HepG2 (cell line): ENCODE measurements around the gene RBP3. TPM values are rescaled to one million over a fixed set of nuclear protein-coding genes. Genes with fewer than 3 reads are reported as not detected.

Source experiments
- ATAC-seq: fragments of 200-7000 bp; cut with Tn5 transposase; 3 replicates; pipeline ENCODE4 v1.9.1; 2020; ENCODE audit warnings: mild to moderate bottlenecking, moderate library complexity
- BruUV-seq: library from RNA; stranded (reverse); fragments of 400-500 nt; replicated peaks from 2 replicates; lab custom pipeline; 2021; lab: Mats Ljungman, UMichigan
- CTCF ChIA-PET: fragments of 300-600 bp; formaldehyde crosslinking; extraction: SDS; loops from one replicate; lab custom pipeline; 2021; ENCODE audit warnings: low total read pairs, inconsistent platforms, low intra/inter-chr PET ratio; lab: Yijun Ruan, JAX
- POLR2A ChIA-PET: fragments of 350-600 bp; sonication (Branson Sonifier 250); formaldehyde crosslinking; loops from one replicate; lab custom pipeline; 2020; ENCODE audit warnings: antibody characterized with exemption, inconsistent platforms; lab: Yijun Ruan, JAX
- DNase-seq: peaks from one replicate; pipeline ENCODE4 v3.0.0-alpha.2; 2015; ENCODE audit warnings: low spot score
- FAIRE-seq: peaks from 3 replicates; lab custom pipeline; 2011; peaks lifted over from hg19 to GRCh38; lab: Jason Lieb, UNC
- H2AFZ ChIP-seq: one replicate; pipeline ENCODE4 v1.6.1; 2011; ENCODE audit warnings: low read length, inconsistent platforms
- H3K27ac ChIP-seq: fragments of 300-600 bp; 3 replicates; pipeline ENCODE4 v1.8.0; 2011; ENCODE audit warnings: mixed run types, mild to moderate bottlenecking, mixed read lengths, low read length, inconsistent platforms; ENCODE audit not compliant: insufficient read depth; ENCODE audit errors: extremely low read length
- H3K27me3 ChIP-seq, 2 experiments: fragments of 200-600 bp in 1 of 2; 2 replicates in 1 of 2; 3 replicates in 1 of 2; pipeline versions ENCODE4 v1.6.0 to v1.8.0; 2011; ENCODE audit warnings: low read length in 2 of 2, mild to moderate bottlenecking in 2 of 2, moderate library complexity in 2 of 2, inconsistent platforms in 1 of 2; ENCODE audit not compliant: insufficient read depth in 2 of 2, control insufficient read depth in 1 of 2
- H3K36me3 ChIP-seq, 2 experiments: fragments of 200-600 bp in 1 of 2; replicated peaks in 1 of 2; 2 replicates in 1 of 2; 3 replicates in 1 of 2; pipeline versions ENCODE4 v1.5.1 to v1.8.0; 2011; ENCODE audit warnings: low read length in 2 of 2, inconsistent platforms in 1 of 2; ENCODE audit not compliant: insufficient read depth in 2 of 2, control insufficient read depth in 1 of 2
- H3K4me1 ChIP-seq: 2 replicates; pipeline ENCODE4 v1.5.1; 2012; ENCODE audit warnings: low read length, inconsistent platforms; ENCODE audit not compliant: insufficient read depth
- H3K4me2 ChIP-seq: 2 replicates; pipeline ENCODE4 v1.6.0; 2011; ENCODE audit warnings: low read depth, low read length, inconsistent platforms
- H3K4me3 ChIP-seq, 3 experiments: fragments of 200-600 bp in 1 of 3; sonication (generic), shearing (Covaris generic) in 1 of 3; replicated peaks in 1 of 3; 2 replicates each; pipeline ENCODE4 v1.5.1; 2011 to 2016; ENCODE audit warnings: low read length in 3 of 3, inconsistent platforms in 2 of 3, low read depth in 2 of 3, mild to moderate bottlenecking in 2 of 3, control low read depth in 1 of 3, mixed read lengths in 1 of 3; ENCODE audit not compliant: insufficient read depth in 1 of 3
- H3K79me2 ChIP-seq: one replicate; pipeline ENCODE4 v1.6.1; 2011; ENCODE audit warnings: low read length, inconsistent platforms; ENCODE audit not compliant: insufficient read depth
- H3K9ac ChIP-seq: 2 replicates; pipeline ENCODE4 v1.6.0; 2011; ENCODE audit warnings: mild to moderate bottlenecking, low read depth, low read length, inconsistent platforms; ENCODE audit not compliant: insufficient read depth
- H3K9me3 ChIP-seq: 2 replicates; pipeline ENCODE4 v1.5.1; 2012; ENCODE audit warnings: mild to moderate bottlenecking, low read length
- H4K20me1 ChIP-seq: 2 replicates; pipeline ENCODE4 v1.6.0; 2011; ENCODE audit warnings: inconsistent platforms, mild to moderate bottlenecking, low read length, moderate library complexity; ENCODE audit not compliant: insufficient read depth
- E2F2 ChIP-seq: sonication (generic); formaldehyde crosslinking; IDR thresholded peaks from 2 replicates; pipeline ENCODE4 v1.4.0; 2020; ENCODE audit warnings: missing genetic modification reagents, borderline replicate concordance
- HCFC1 ChIP-seq: fragments of 150-350 bp; IDR thresholded peaks from 2 replicates; pipeline ENCODE4 v1.6.1; 2014; ENCODE audit warnings: low read depth, low read length
- JUND ChIP-seq: sonication (generic); formaldehyde crosslinking; IDR thresholded peaks from 2 replicates; pipeline ENCODE4 v1.8.0; 2022; ENCODE audit warnings: mild to moderate bottlenecking, missing genetic modification reagents
- SOX13 ChIP-seq, 3 experiments: fragments of 450-650 bp in 1 of 3; sonication (generic) in 1 of 3; formaldehyde crosslinking in 1 of 3; IDR thresholded peaks in 2 of 3; conservative IDR thresholded peaks in 1 of 3; 2 replicates each; pipeline versions ENCODE4 v1.5.0 to v1.6.1; 2016 to 2020; ENCODE audit warnings: antibody characterized with exemption in 1 of 3, mild to moderate bottlenecking in 1 of 3, missing compliant biosample characterization in 1 of 3, missing genetic modification reagents in 1 of 3, moderate library complexity in 1 of 3
- ZNF605 ChIP-seq: sonication (generic); formaldehyde crosslinking; IDR thresholded peaks from 2 replicates; pipeline ENCODE4 v1.8.0; 2022; ENCODE audit warnings: mild to moderate bottlenecking, missing genetic modification reagents
- ZNF7 ChIP-seq: IDR thresholded peaks from 2 replicates; pipeline ENCODE4 v1.6.1; 2016; ENCODE audit warnings: missing biosample characterization, missing genetic modification reagents
- WGBS: methylation state at CpG from one replicate; pipeline ENCODE4 v1.1.6; 2017; ENCODE audit warnings: low lambda C conversion rate; 5-methylcytosine and 5-hydroxymethylcytosine counted together
- in situ Hi-C: cut with HindIII; loops from 2 replicates; pipeline ENCODE4 v1.10.0; 2017; ENCODE audit warnings: low pct_unique_long_range_greater_than_20kb; ENCODE audit not compliant: extremely low pct_ligation_motif_present
- intact Hi-C: fragments of 100-400 bp; cut with micrococcal nuclease; formaldehyde crosslinking; loops from one replicate; pipeline ENCODE4 v1.10.0; 2022; ENCODE audit not compliant: unreplicated experiment
- polyA plus RNA-seq, 8 experiments: library from polyadenylated mRNA; depleted of rRNA in 3 of 8; stranded (reverse) in 7 of 8; unstranded in 1 of 8; fragments of >200 nt; fragmentation: Illumina TruSeq in 4 of 8; extraction: Trizol in 4 of 8; gene quantifications; 2 replicates each; pipeline versions ENCODE4 v1.2.1 to v1.2.3, GENCODE V29; 2011 to 2016; ENCODE audit warnings: low read depth in 4 of 8, missing spikeins in 1 of 8, mixed read lengths in 1 of 8; ENCODE audit not compliant: insufficient read depth in 1 of 8
- total RNA-seq, 5 experiments: library from RNA; depleted of rRNA; stranded (reverse); fragments of >200 nt; fragmentation: Illumina TruSeq; extraction: Trizol; gene quantifications; 2 replicates each; pipeline ENCODE4 v1.2.3, GENCODE V29; 2016; ENCODE audit warnings: low read depth in 1 of 5
- TF ChIP-seq, protein P1 (sequence below): sonication (generic); formaldehyde crosslinking; IDR thresholded peaks from 2 replicates; pipeline ENCODE4 v1.4.0; 2020; ENCODE audit warnings: mild to moderate bottlenecking, missing genetic modification reagents

Gene RBP3
- total and polyA plus RNA-seq, 2 of the 13 experiments (the other 11 are each of a cell fraction or from before 2014, with no cell fraction given): not detected

DNA sequence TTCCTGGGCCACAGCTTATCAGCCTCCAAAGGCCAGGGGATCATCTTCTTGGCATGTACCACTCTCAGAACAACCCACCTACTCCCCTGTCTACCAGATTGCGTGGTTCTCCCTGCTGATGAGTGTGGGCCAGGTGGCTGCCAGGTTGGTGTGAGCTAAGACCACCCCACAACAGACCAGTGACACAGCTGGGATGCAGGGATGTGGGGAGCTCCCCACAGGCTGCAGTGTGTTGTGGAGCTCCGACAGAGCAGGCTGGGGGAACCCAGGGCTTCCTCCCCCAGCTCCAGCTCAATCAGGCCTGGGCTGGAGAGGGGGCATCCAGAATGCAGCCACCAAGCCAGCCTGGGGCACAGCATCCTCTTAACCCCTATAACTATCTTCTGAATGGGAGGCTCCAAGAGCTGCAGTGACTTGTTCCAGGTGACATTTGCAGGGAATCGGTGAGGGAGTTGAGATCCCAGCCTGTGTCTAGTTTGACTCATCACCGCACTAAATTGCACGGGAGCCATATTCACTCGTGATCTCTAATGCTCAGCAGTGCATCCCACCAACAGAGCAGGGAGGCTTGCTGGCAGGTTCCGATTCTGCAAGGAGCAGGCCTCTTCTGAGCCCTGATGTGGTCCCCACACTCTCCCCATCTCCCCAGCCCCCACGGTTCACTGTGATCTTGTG, 26.5 kb upstream of the RBP3 start:
- ChIA-PET CTCF (no interaction called here), POLR2A (no interaction called here)
- no peaks in the 10 kb centered on the region for H4K20me1 ChIP-seq
- no TSS peak for BruUV-seq
- H3K36me3 ChIP-seq: no peaks in the 10 kb centered on the region
- no peak overlapping the region for H3K27ac ChIP-seq
- FAIRE-seq (no peak), DNase-seq (no peak), ATAC-seq (no peak)
- H3K4me2 ChIP-seq: no peak overlapping the region
- WGBS: 13% methylated on average over 8 of the region's 8 CpGs
- no peak overlapping the region for H3K9ac ChIP-seq
- H3K9me3 ChIP-seq: no peaks in the 10 kb centered on the region
- peaks cover 0 to 8% of the 10 kb centered on the region in 2 experiments; a peak in 3 of 5 replicates for H3K27me3 ChIP-seq
- no peak overlapping the region for H3K4me3 ChIP-seq
- in situ Hi-C loops: no loop called here
- H2AFZ ChIP-seq: no peak overlapping the region
- intact Hi-C loops: no loop called here
- TF ChIP-seq, protein P1, sequence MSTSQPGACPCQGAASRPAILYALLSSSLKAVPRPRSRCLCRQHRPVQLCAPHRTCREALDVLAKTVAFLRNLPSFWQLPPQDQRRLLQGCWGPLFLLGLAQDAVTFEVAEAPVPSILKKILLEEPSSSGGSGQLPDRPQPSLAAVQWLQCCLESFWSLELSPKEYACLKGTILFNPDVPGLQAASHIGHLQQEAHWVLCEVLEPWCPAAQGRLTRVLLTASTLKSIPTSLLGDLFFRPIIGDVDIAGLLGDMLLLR (CRISPR knock-in tag): no peak
- TF ChIP-seq E2F2 (CRISPR knock-in tag) (no peak), ZNF7 (CRISPR knock-in tag) (no peak), JUND (no peak), SOX13 (IDR thresholded peaks at IDR 0.05) (no peak), SOX13 (CRISPR knock-in tag; conservative IDR thresholded peaks at IDR 0.05 in 1 of 2, IDR thresholded peaks at IDR 0.05 in 1 of 2) (no peak), ZNF605 (no peak), HCFC1 (no peak)
- no peaks in the 10 kb centered on the region for H3K79me2 ChIP-seq
- H3K4me1 ChIP-seq: no peaks in the 10 kb centered on the region
